ENCODE data around the gene HACL1.
"Not testable (repeated sequence)": the region's sequence is repeated elsewhere in the genome, so short reads cannot be mapped to it uniquely, and the experiment has no call there.

The HACL1 gene

GRCh38 chr3:15629860-15630597 is 28.7 kb upstream of the HACL1 start:
- DNase-seq (ENCODE audit: low read depth), result peak; percentile 27

- DNase-seq (ENCODE audit: low read depth), result no peak
These were observed 27.6 kb upstream of the HACL1 start for GRCh38 chr3:15628967-15629366.

GRCh38 chr3:15623535-15624440 is 22.4 kb upstream of the HACL1 start:
- no peak for DNase-seq (ENCODE audit: low read depth)

- DNase-seq (ENCODE audit: low read depth), result not testable (repeated sequence)
These were observed 18.5 kb upstream of the HACL1 start for GRCh38 chr3:15619659-15620464.

GRCh38 chr3:15616053-15616452 is 14.7 kb upstream of the HACL1 start:
- DNase-seq (ENCODE audit: low read depth), result no peak

GRCh38 chr3:15614958-15615357 is 13.6 kb upstream of the HACL1 start:
- DNase-seq (ENCODE audit: low read depth), result no peak

GRCh38 chr3:15612001-15612400 is 10.6 kb upstream of the HACL1 start:
- no peak for DNase-seq (ENCODE audit: low read depth)

- DNase-seq (ENCODE audit: low read depth), result no peak
These were observed 9.6 kb upstream of the HACL1 start for GRCh38 chr3:15611018-15611417.

GRCh38 chr3:15610082-15610759 is 8.9 kb upstream of the HACL1 start:
- no peak for DNase-seq (ENCODE audit: low read depth)

- no peak for DNase-seq (ENCODE audit: low read depth)
These were observed 5.1 kb upstream of the HACL1 start for GRCh38 chr3:15606434-15606891.

- DNase-seq (ENCODE audit: low read depth), result not testable (repeated sequence)
These were observed 3.2 kb upstream of the HACL1 start for GRCh38 chr3:15604584-15604983.

- not testable (repeated sequence) for DNase-seq (ENCODE audit: low read depth)
These were observed 1.4 kb upstream of the HACL1 start for GRCh38 chr3:15602816-15603215.

- DNase-seq (ENCODE audit: low read depth), result no peak
These were observed 772 bp upstream of the HACL1 start for GRCh38 chr3:15602146-15602536.

GRCh38 chr3:15601046-15601398 is 347 bp downstream of the HACL1 start:
- no peak for DNase-seq (ENCODE audit: low read depth)

GRCh38 chr3:15595955-15596354 is 5.4 kb downstream of the HACL1 start:
- DNase-seq (ENCODE audit: low read depth), result no peak

GRCh38 chr3:15592968-15593367 is 8.4 kb downstream of the HACL1 start:
- no peak for DNase-seq (ENCODE audit: low read depth)

- no peak for DNase-seq (ENCODE audit: low read depth)
These were observed 9.4 kb downstream of the HACL1 start for GRCh38 chr3:15591928-15592327.

- no peak for DNase-seq (ENCODE audit: low read depth)
These were observed 10.1 kb downstream of the HACL1 start for GRCh38 chr3:15591242-15591641.

GRCh38 chr3:15585111-15585845 is 16.1 kb downstream of the HACL1 start:
- DNase-seq (ENCODE audit: low read depth), result no peak

GRCh38 chr3:15581471-15582394 is 19.6 kb downstream of the HACL1 start:
- DNase-seq (ENCODE audit: low read depth), result no peak

Measured in activated T-helper 1 cell treated with Interleukin-2 at 50 U/mL for 16 hours (primary cell).